ENCODE data around the gene BBS12.

BBS12 gene

GRCh38 chr4:122715221-122715620, 17.3 kb upstream of the BBS12 start:
- no peak for DNase-seq (ENCODE audit: low spot score)

GRCh38 chr4:122716825-122717448, 15.6 kb upstream of the BBS12 start:
- peak; percentile 54 for DNase-seq (ENCODE audit: low spot score)

GRCh38 chr4:122718281-122718680, 14.2 kb upstream of the BBS12 start:
- DNase-seq (ENCODE audit: low spot score), result no peak

- no peak for DNase-seq (ENCODE audit: low spot score)
These were observed 10.2 kb upstream of the BBS12 start for GRCh38 chr4:122722256-122722655.

GRCh38 chr4:122728856-122729255, 3.6 kb upstream of the BBS12 start:
- no peak for DNase-seq (ENCODE audit: low spot score)

- DNase-seq (ENCODE audit: low spot score), result no peak
These were observed 828 bp upstream of the BBS12 start for GRCh38 chr4:122731676-122732075.

- no peak for DNase-seq (ENCODE audit: low spot score)
These were observed 1.2 kb downstream of the BBS12 start for GRCh38 chr4:122733787-122734120.

GRCh38 chr4:122739174-122739573, 6.7 kb downstream of the BBS12 start:
- no peak for DNase-seq (ENCODE audit: low spot score)

- DNase-seq (ENCODE audit: low spot score), result no peak
These were observed 10.7 kb downstream of the BBS12 start for GRCh38 chr4:122742933-122743829.

- no peak for DNase-seq (ENCODE audit: low spot score)
These were observed 11.7 kb downstream of the BBS12 start for GRCh38 chr4:122744229-122744628.

GRCh38 chr4:122746485-122746965, 14.0 kb downstream of the BBS12 start:
- no peak for DNase-seq (ENCODE audit: low spot score)

- DNase-seq (ENCODE audit: low spot score), result no peak
These were observed 14.6 kb downstream of the BBS12 start for GRCh38 chr4:122747068-122747467.

GRCh38 chr4:122747883-122748282, 15.4 kb downstream of the BBS12 start:
- DNase-seq (ENCODE audit: low spot score), result no peak

GRCh38 chr4:122749704-122750454, 17.4 kb downstream of the BBS12 start:
- no peak for DNase-seq (ENCODE audit: low spot score)

- DNase-seq (ENCODE audit: low spot score), result no peak
These were observed 23.2 kb downstream of the BBS12 start for GRCh38 chr4:122755675-122756074.

- peak; percentile 13 for DNase-seq (ENCODE audit: low spot score)
These were observed 25.5 kb downstream of the BBS12 start for GRCh38 chr4:122758033-122758432.

GRCh38 chr4:122759639-122760310, 27.3 kb downstream of the BBS12 start:
- DNase-seq (ENCODE audit: low spot score), result no peak

GRCh38 chr4:122762520-122762919, 30.0 kb downstream of the BBS12 start:
- DNase-seq (ENCODE audit: low spot score), result no peak

GRCh38 chr4:122762966-122763716, 30.6 kb downstream of the BBS12 start:
- DNase-seq (ENCODE audit: low spot score), result no peak

GRCh38 chr4:122764071-122764820, 31.7 kb downstream of the BBS12 start:
- DNase-seq (ENCODE audit: low spot score), result no peak

- no peak for DNase-seq (ENCODE audit: low spot score)
These were observed 32.3 kb downstream of the BBS12 start for GRCh38 chr4:122764821-122765215.
